Panc1 (cell line): Measurements from ENCODE around the gene LRRTM2. TPM values are rescaled to one million over a fixed set of nuclear protein-coding genes. Genes with fewer than 3 reads are reported as not detected.

ENCODE experiments used
- ATAC-seq: fragments of 200-7000 bp; cut with Tn5 transposase; 2 replicates; pipeline ENCODE4 v1.9.1; 2020; ENCODE audit warnings: mild to moderate bottlenecking, moderate library complexity
- BruUV-seq: library from RNA; stranded (reverse); fragments of 400-500 nt; replicated peaks from 2 replicates; lab custom pipeline; 2021; lab: Mats Ljungman, UMichigan
- CTCF ChIA-PET: fragments of 300-600 bp; sonication (Branson Sonifier 250); formaldehyde crosslinking; loops from one replicate; lab custom pipeline; 2022; ENCODE audit warnings: antibody characterized with exemption; lab: Charles Lee
- POLR2A ChIA-PET: fragments of 300-600 bp; sonication (Branson Sonifier 250); formaldehyde crosslinking; loops from one replicate; lab custom pipeline; 2022; ENCODE audit warnings: antibody characterized with exemption; lab: Charles Lee
- DNase-seq: peaks from one replicate; pipeline ENCODE4 v3.0.0-alpha.2; 2010; ENCODE audit warnings: low read depth, low spot score
- H3K27ac ChIP-seq: 2 replicates; pipeline ENCODE4 v1.5.1; 2011; ENCODE audit warnings: mild to moderate bottlenecking, low read length, inconsistent platforms
- H3K27me3 ChIP-seq: fragments of 200-500 bp; sonication (Bioruptor generic); 2 replicates; pipeline ENCODE4 v1.6.0; 2014; ENCODE audit warnings: low read length, inconsistent platforms; ENCODE audit not compliant: control insufficient read depth, insufficient read depth
- H3K36me3 ChIP-seq: fragments of 200-500 bp; sonication (Bioruptor generic); 2 replicates; pipeline ENCODE4 v1.5.1; 2014; ENCODE audit warnings: inconsistent platforms, mild to moderate bottlenecking, low read length, moderate library complexity; ENCODE audit not compliant: control insufficient read depth, insufficient read depth
- H3K4me1 ChIP-seq: 2 replicates; pipeline ENCODE4 v1.5.1; 2011; ENCODE audit warnings: inconsistent platforms, mild to moderate bottlenecking, low read length, moderate library complexity; ENCODE audit not compliant: control insufficient read depth, insufficient read depth
- H3K4me3 ChIP-seq, 2 experiments: 2 replicates each; pipeline ENCODE4 v1.5.1; 2011 to 2012; ENCODE audit warnings: low read depth in 2 of 2, low read length in 2 of 2, mild to moderate bottlenecking in 2 of 2, inconsistent platforms in 1 of 2, moderate library complexity in 1 of 2
- H3K9me3 ChIP-seq: fragments of 200-500 bp; sonication (Bioruptor generic); 2 replicates; pipeline ENCODE4 v1.5.1; 2014; ENCODE audit warnings: low read depth, mild to moderate bottlenecking, inconsistent platforms, low read length, moderate library complexity; ENCODE audit not compliant: control insufficient read depth, insufficient read depth
- POLR2AphosphoS5 ChIP-seq: IDR thresholded peaks from 2 replicates; pipeline ENCODE4 v1.6.1; 2012; ENCODE audit warnings: mild to moderate bottlenecking, low read depth, low read length, moderate library complexity
- SIN3A ChIP-seq: IDR thresholded peaks from 2 replicates; pipeline ENCODE4 v1.6.1; 2012; ENCODE audit warnings: low read depth, mild to moderate bottlenecking, low read length, moderate library complexity, borderline replicate concordance; ENCODE audit not compliant: insufficient read depth
- TCF7L2 ChIP-seq: IDR thresholded peaks from 2 replicates; pipeline ENCODE4 v1.6.1; 2011; ENCODE audit warnings: mild to moderate bottlenecking, low read depth, low read length, inconsistent platforms
- in situ Hi-C: cut with HindIII; loops from 2 replicates; pipeline ENCODE4 v1.10.0; 2016; ENCODE audit warnings: low sequenced_read_pairs, low pct_unique_long_range_greater_than_20kb
- intact Hi-C: fragments of 100-400 bp; cut with micrococcal nuclease; formaldehyde crosslinking; loops from one replicate; pipeline ENCODE4 v1.10.0; 2022; ENCODE audit not compliant: unreplicated experiment
- total RNA-seq: library from RNA; stranded (reverse); gene quantifications from one replicate; pipeline ENCODE4 v1.2.1, GENCODE V29; 2021; ENCODE audit not compliant: unreplicated experiment
- TF ChIP-seq, protein P1 (sequence below), 2 experiments: IDR thresholded peaks; 2 replicates each; pipeline ENCODE4 v1.6.1; 2011 to 2012; ENCODE audit warnings: low read depth in 2 of 2, control low read depth in 1 of 2, low read length in 1 of 2, mild to moderate bottlenecking in 1 of 2, moderate library complexity in 1 of 2; ENCODE audit not compliant: insufficient read depth in 1 of 2
- TF ChIP-seq, protein P2 (sequence below): fragments of 450-650 bp; IDR thresholded peaks from 2 replicates; pipeline ENCODE4 v1.5.1; 2017; ENCODE audit warnings: mild to moderate bottlenecking

LRRTM2 gene
- total RNA-seq, 1 experiment from 2014 or later = not detected

DNA sequence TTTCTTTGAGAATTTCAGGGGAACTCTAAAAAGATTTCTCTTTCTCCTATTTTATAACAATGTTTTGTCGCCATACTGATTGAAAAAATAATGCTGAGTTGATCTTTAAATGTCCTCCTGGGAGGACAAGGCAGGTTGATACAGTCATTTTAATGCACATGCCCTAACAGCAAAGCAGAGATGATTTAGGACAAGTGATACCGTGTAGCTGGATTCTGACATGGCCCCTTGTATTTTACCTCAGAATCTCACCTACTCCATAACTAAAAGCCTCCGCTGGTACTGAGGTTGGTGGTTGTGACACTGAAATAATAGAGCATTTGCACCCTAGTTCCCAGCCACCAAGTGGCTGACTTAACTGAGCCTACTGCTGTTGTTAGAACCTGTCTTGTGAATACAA, 811 bp upstream of the LRRTM2 start:
- Histone ChIP-seq H3K27ac (no peak overlapping the region), H3K36me3 (no peaks in the 10 kb centered on the region), H3K27me3 (no peaks in the 10 kb centered on the region), H3K4me3 (no peak overlapping the region), H3K9me3 (no peaks in the 10 kb centered on the region), H3K4me1 (peaks cover 23% of the 10 kb centered on the region)
- intact Hi-C loops = no loop called here
- POLR2A ChIA-PET = no interaction called here
- CTCF ChIA-PET = no interaction called here
- BruUV-seq = no TSS peak
- ATAC-seq (no peak), DNase-seq (no peak)
- TF ChIP-seq, protein P1, sequence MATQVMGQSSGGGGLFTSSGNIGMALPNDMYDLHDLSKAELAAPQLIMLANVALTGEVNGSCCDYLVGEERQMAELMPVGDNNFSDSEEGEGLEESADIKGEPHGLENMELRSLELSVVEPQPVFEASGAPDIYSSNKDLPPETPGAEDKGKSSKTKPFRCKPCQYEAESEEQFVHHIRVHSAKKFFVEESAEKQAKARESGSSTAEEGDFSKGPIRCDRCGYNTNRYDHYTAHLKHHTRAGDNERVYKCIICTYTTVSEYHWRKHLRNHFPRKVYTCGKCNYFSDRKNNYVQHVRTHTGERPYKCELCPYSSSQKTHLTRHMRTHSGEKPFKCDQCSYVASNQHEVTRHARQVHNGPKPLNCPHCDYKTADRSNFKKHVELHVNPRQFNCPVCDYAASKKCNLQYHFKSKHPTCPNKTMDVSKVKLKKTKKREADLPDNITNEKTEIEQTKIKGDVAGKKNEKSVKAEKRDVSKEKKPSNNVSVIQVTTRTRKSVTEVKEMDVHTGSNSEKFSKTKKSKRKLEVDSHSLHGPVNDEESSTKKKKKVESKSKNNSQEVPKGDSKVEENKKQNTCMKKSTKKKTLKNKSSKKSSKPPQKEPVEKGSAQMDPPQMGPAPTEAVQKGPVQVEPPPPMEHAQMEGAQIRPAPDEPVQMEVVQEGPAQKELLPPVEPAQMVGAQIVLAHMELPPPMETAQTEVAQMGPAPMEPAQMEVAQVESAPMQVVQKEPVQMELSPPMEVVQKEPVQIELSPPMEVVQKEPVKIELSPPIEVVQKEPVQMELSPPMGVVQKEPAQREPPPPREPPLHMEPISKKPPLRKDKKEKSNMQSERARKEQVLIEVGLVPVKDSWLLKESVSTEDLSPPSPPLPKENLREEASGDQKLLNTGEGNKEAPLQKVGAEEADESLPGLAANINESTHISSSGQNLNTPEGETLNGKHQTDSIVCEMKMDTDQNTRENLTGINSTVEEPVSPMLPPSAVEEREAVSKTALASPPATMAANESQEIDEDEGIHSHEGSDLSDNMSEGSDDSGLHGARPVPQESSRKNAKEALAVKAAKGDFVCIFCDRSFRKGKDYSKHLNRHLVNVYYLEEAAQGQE (IDR thresholded peaks at IDR 0.05; ENCODE audit: insufficient read depth in 1 of 2, low read depth in 2 of 2, low read length in 1 of 2) = no peak
- TF ChIP-seq POLR2AphosphoS5 (no peak), SIN3A (no peak), TCF7L2 (no peak)
- TF ChIP-seq, protein P2, sequence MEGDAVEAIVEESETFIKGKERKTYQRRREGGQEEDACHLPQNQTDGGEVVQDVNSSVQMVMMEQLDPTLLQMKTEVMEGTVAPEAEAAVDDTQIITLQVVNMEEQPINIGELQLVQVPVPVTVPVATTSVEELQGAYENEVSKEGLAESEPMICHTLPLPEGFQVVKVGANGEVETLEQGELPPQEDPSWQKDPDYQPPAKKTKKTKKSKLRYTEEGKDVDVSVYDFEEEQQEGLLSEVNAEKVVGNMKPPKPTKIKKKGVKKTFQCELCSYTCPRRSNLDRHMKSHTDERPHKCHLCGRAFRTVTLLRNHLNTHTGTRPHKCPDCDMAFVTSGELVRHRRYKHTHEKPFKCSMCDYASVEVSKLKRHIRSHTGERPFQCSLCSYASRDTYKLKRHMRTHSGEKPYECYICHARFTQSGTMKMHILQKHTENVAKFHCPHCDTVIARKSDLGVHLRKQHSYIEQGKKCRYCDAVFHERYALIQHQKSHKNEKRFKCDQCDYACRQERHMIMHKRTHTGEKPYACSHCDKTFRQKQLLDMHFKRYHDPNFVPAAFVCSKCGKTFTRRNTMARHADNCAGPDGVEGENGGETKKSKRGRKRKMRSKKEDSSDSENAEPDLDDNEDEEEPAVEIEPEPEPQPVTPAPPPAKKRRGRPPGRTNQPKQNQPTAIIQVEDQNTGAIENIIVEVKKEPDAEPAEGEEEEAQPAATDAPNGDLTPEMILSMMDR = no peak
- in situ Hi-C loops = no loop called here

DNA sequence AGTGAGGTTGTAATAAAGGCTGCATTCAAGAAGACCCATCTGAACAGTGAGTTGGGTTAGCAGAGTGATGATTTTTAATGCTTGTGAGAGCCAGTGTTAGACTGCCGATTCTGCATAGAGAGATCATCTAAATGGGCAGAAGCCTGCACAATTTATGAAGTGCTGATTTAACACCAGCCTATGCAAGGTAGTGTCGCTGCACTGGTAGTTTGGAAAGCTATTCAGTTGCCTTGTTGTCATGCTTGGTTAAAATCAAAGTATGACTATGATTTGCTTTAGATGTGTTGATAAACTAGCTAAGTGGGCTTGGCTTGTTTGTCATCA, 379 bp upstream of the LRRTM2 start:
- Histone ChIP-seq H3K36me3 (no peaks in the 10 kb centered on the region), H3K27ac (no peak overlapping the region), H3K9me3 (no peaks in the 10 kb centered on the region), H3K27me3 (no peaks in the 10 kb centered on the region), H3K4me3 (no peak overlapping the region), H3K4me1 (peaks cover 28% of the 10 kb centered on the region)
- in situ Hi-C loops = no loop called here
- intact Hi-C loops = no loop called here
- CTCF ChIA-PET = no interaction called here
- BruUV-seq = no TSS peak
- POLR2A ChIA-PET = no interaction called here
- no peak for DNase-seq
- ATAC-seq = no peak
- TF ChIP-seq SIN3A (no peak), TCF7L2 (no peak), POLR2AphosphoS5 (no peak)
- TF ChIP-seq, protein P2 = no peak
- TF ChIP-seq, protein P1 (IDR thresholded peaks at IDR 0.05; ENCODE audit: insufficient read depth in 1 of 2, low read depth in 2 of 2, low read length in 1 of 2) = no peak
